Natural killer cell (primary cell): Measurements from ENCODE around the gene DSC1. TPM values are rescaled to one million over a fixed set of nuclear protein-coding genes. Genes with fewer than 3 reads are reported as not detected.

ENCODE experiments used
- ATAC-seq, 3 donors: fragments of 150-1000 bp in 2 of 3; fragments of 200-7000 bp in 1 of 3; cut with Tn5 transposase; 1 replicate in 1 of 3; 2 replicates in 2 of 3; pipeline ENCODE4 v1.10.0; 2021; ENCODE audit warnings: mild to moderate bottlenecking in 2 of 3, moderate library complexity in 2 of 3
- DNase-seq, 2 donors: peaks; one replicate each; pipeline versions ENCODE4 v3.0.0 to v3.0.0-alpha.2; 2013 to 2021; ENCODE audit warnings: mixed read lengths in 1 of 2
- H3K27ac ChIP-seq: one replicate; pipeline ENCODE4 v1.5.1; 2013; ENCODE audit warnings: mild to moderate bottlenecking, low read length
- H3K27me3 ChIP-seq: one replicate; pipeline ENCODE4 v1.6.1; 2013; ENCODE audit warnings: low read length; ENCODE audit not compliant: control insufficient read depth, insufficient read depth
- H3K36me3 ChIP-seq: one replicate; pipeline ENCODE4 v1.6.1; 2013; ENCODE audit warnings: low read length; ENCODE audit not compliant: control insufficient read depth, insufficient read depth
- H3K4me1 ChIP-seq: one replicate; pipeline ENCODE4 v1.6.1; 2013; ENCODE audit warnings: low read length; ENCODE audit not compliant: control insufficient read depth, insufficient read depth
- H3K4me3 ChIP-seq: one replicate; pipeline ENCODE4 v1.5.1; 2013; ENCODE audit warnings: low read length
- H3K9me3 ChIP-seq: one replicate; pipeline ENCODE4 v1.6.1; 2013; ENCODE audit warnings: low read length; ENCODE audit not compliant: control insufficient read depth, insufficient read depth
- H3K27ac Mint-ChIP-seq, 2 donors: one replicate each; pipeline ENCODE4 v1.8.0; 2022; ENCODE audit warnings: mild to moderate bottlenecking in 2 of 2, mixed read lengths in 2 of 2, moderate library complexity in 1 of 2
- H3K27me3 Mint-ChIP-seq, 2 donors: one replicate each; pipeline ENCODE4 v1.8.0; 2022; ENCODE audit warnings: low read depth in 2 of 2, mixed read lengths in 2 of 2
- H3K36me3 Mint-ChIP-seq: one replicate; pipeline ENCODE4 v1.8.0; 2022; ENCODE audit warnings: mixed read lengths
- H3K4me1 Mint-ChIP-seq, 2 donors: one replicate each; pipeline ENCODE4 v1.8.0; 2022; ENCODE audit warnings: mixed read lengths in 2 of 2
- H3K4me3 Mint-ChIP-seq: one replicate; pipeline ENCODE4 v1.8.0; 2022; ENCODE audit warnings: mild to moderate bottlenecking, moderate library complexity, mixed read lengths
- H3K9me3 Mint-ChIP-seq, 2 donors: one replicate each; pipeline ENCODE4 v1.8.0; 2022; ENCODE audit warnings: mixed read lengths in 2 of 2
- WGBS: methylation state at CpG from one replicate; pipeline ENCODE4 v1.1.7; 2013; ENCODE audit warnings: missing lambda C conversion rate; ENCODE audit not compliant: insufficient coverage; 5-methylcytosine and 5-hydroxymethylcytosine counted together
- intact Hi-C: fragments of 100-400 bp; cut with micrococcal nuclease; formaldehyde crosslinking; loops from one replicate; pipeline ENCODE4 v1.14.2; 2022
- total RNA-seq, 4 donors: library from RNA; stranded (reverse); fragments of 120-200 nt in 1 of 4; gene quantifications; one replicate each; pipeline versions ENCODE4 v1.2.3 to v1.2.4, GENCODE V29; 2013 to 2022
- TF ChIP-seq, protein P1 (sequence below): fragments of 200-600 bp; IDR thresholded peaks from one replicate; pipeline ENCODE4 v1.8.0; 2022; ENCODE audit warnings: antibody characterized with exemption

Gene DSC1
- total RNA-seq, 3 donors from 2014 or later (not counting 1 experiment from before 2014, with no cell fraction given), result 0.05 to 0.50 TPM; not detected in 1

DNA sequence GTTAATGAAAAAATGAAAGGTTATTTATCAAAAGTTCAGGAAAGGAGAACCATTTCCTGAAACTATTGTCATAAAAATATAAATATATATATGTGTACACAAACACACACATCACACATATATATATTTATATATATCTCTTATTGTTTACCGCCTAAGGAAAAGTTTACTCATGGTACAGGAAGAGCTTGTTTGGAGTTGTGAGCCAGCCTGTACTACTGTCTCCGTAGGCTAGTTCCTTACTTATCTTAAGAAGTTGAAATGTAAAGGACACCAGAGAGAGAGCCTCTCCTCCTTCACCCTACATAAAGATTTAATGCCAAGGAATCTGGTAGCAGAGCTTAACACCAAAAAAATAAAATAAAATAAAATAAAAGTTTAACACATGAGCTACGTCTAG is 19.6 kb downstream of the DSC1 start:
- H3K9me3 Mint-ChIP-seq, result peaks cover 3 to 4% of the 10 kb centered on the region in 2 donors
- H3K27ac Mint-ChIP-seq, result no peak overlapping the region
- Histone ChIP-seq H3K9me3 (peaks cover 2% of the 10 kb centered on the region), H3K4me3 (no peak overlapping the region), H3K4me1 (no peaks in the 10 kb centered on the region), H3K27me3 (no peaks in the 10 kb centered on the region), H3K27ac (no peak overlapping the region), H3K36me3 (no peaks in the 10 kb centered on the region)
- no peak overlapping the region for H3K4me3 Mint-ChIP-seq
- 100% methylated on average over 1 of the region's 3 CpGs for WGBS
- TF ChIP-seq, protein P1, sequence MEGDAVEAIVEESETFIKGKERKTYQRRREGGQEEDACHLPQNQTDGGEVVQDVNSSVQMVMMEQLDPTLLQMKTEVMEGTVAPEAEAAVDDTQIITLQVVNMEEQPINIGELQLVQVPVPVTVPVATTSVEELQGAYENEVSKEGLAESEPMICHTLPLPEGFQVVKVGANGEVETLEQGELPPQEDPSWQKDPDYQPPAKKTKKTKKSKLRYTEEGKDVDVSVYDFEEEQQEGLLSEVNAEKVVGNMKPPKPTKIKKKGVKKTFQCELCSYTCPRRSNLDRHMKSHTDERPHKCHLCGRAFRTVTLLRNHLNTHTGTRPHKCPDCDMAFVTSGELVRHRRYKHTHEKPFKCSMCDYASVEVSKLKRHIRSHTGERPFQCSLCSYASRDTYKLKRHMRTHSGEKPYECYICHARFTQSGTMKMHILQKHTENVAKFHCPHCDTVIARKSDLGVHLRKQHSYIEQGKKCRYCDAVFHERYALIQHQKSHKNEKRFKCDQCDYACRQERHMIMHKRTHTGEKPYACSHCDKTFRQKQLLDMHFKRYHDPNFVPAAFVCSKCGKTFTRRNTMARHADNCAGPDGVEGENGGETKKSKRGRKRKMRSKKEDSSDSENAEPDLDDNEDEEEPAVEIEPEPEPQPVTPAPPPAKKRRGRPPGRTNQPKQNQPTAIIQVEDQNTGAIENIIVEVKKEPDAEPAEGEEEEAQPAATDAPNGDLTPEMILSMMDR, result no peak
- DNase-seq, result no peak
- intact Hi-C loops, result no loop called here
- no peaks in the 10 kb centered on the region for H3K27me3 Mint-ChIP-seq
- H3K4me1 Mint-ChIP-seq, result no peaks in the 10 kb centered on the region
- no peaks in the 10 kb centered on the region for H3K36me3 Mint-ChIP-seq
- no peak for ATAC-seq

DNA sequence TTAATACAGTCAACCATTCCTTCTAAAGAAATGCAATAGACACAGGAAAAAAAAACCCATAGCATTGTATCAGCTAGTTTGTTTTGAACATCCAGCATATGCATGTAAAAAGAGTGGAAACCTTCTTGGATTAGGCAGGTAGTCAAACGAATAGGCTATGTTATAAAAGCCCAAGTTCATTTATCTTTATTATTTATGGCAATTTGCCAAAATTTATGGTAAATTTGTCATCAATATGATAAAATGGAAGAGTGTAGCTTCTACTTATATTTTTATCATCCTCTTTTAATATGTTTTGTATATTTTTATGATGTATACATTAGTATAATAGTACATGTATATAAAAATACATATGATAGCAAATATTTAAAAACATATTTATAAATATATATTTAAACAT is 23.9 kb downstream of the DSC1 start:
- TF ChIP-seq, protein P1, result no peak

DNA sequence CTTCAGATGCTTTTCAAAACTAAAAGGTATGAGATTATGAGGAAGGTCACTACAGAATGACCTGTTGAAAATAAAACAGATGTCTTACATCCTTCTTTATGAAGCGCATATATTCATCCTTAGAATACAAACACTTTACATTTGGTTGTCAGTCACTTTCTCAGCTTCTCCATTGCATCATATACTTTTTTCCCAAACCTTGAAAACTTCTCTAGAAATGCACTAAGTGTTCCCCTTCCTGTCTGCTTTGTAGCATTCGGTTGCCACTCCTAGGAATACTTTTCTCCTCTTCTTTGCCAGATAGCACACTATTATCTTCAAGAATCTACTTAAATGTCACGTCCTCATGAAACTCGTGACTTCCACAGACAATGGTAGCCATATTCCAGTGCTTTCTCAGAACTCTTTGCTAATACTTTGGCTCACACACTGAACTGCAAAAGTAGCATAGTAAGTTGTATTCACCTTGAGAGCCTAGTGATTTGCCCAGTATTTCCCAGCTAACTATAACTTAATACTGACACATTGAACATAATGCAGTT is 27.6 kb downstream of the DSC1 start:
- H3K9me3 ChIP-seq, result peaks cover 2% of the 10 kb centered on the region
- WGBS, result 82% methylated on average over 4 of the region's 4 CpGs
- DNase-seq (no peak), ATAC-seq (no peak)
- no peaks in the 10 kb centered on the region for H3K4me1 ChIP-seq
- no peaks in the 10 kb centered on the region for H3K36me3 Mint-ChIP-seq
- H3K9me3 Mint-ChIP-seq, result peaks cover 0 to 6% of the 10 kb centered on the region in 2 donors
- no peaks in the 10 kb centered on the region for H3K27me3 ChIP-seq
- no peak overlapping the region for H3K4me3 Mint-ChIP-seq
- no peak overlapping the region for H3K27ac ChIP-seq
- intact Hi-C loops, result no loop called here
- no peak overlapping the region for H3K4me3 ChIP-seq
- no peak overlapping the region for H3K27ac Mint-ChIP-seq
- no peaks in the 10 kb centered on the region for H3K4me1 Mint-ChIP-seq
- TF ChIP-seq, protein P1, result no peak
- H3K27me3 Mint-ChIP-seq, result no peaks in the 10 kb centered on the region
- no peaks in the 10 kb centered on the region for H3K36me3 ChIP-seq

More for the DNA sequence above, 23.9 kb downstream of the DSC1 start:
- intact Hi-C loops, result no loop called here
- DNase-seq, result no peak
- H3K27me3 ChIP-seq, result no peaks in the 10 kb centered on the region
- H3K4me1 Mint-ChIP-seq, result no peaks in the 10 kb centered on the region
- no peak for ATAC-seq
- H3K4me1 ChIP-seq, result no peaks in the 10 kb centered on the region
- H3K4me3 ChIP-seq, result no peak overlapping the region
- H3K4me3 Mint-ChIP-seq, result no peak overlapping the region
- no peak overlapping the region for H3K27ac Mint-ChIP-seq
- H3K9me3 Mint-ChIP-seq, result peaks cover 0 to 6% of the 10 kb centered on the region in 2 donors
- H3K36me3 ChIP-seq, result no peaks in the 10 kb centered on the region
- 80% methylated on average over 1 of the region's 1 CpG for WGBS
- H3K27me3 Mint-ChIP-seq, result no peaks in the 10 kb centered on the region
- H3K9me3 ChIP-seq, result peaks cover 2% of the 10 kb centered on the region
- H3K27ac ChIP-seq, result no peak overlapping the region
- no peaks in the 10 kb centered on the region for H3K36me3 Mint-ChIP-seq
